GM11168 (cell line): ENCODE results near the gene PPM1A.

Experiments
- in situ Hi-C: fragments of 300-500 bp; cut with MboI; formaldehyde crosslinking; loops from one replicate; pipeline ENCODE4 v1.12.0; 2022; ENCODE audit warnings: low sequenced_read_pairs; ENCODE audit not compliant: unreplicated experiment

Gene PPM1A

DNA sequence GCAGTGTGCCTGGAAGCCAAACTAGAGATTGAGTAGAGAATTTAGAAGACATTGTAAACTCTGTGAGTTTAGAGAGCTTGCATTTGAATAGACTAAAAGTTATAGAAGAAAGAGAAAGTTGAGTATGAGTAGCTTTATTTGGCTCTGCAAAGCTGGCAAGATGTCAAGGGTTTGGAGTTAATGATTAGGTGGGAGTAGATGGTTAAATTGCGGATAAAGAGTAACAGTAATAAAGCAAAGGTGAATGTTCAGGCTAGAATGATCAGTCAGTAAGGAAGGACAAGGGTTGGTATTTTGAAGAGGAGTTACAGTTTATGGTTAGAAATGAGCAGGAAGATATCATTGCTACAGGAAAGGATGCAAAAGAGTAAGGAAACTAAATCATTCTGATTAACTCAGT lies 5.2 kb downstream of the PPM1A start:
- in situ Hi-C loops = no loop called here

DNA sequence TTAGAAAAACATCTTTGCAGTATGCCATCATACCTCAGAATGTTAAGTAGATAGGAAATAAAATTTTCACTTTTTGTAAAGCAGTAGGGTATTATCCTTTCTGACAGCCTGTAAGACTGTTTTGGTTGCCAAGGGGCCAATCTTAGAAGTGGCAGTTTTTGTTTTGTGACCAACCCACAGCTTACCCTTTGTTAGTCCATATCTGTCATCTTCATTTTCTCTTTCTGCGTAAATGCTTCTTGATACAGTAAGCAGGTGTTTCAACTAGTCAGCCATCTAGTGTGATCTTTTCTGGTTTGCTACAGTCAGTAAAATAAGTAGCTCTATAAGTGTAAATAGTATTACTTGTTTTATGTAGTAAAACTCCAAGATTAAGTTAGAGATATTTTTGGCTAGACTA lies 8.8 kb downstream of the PPM1A start:
- in situ Hi-C loops = no loop called here

DNA sequence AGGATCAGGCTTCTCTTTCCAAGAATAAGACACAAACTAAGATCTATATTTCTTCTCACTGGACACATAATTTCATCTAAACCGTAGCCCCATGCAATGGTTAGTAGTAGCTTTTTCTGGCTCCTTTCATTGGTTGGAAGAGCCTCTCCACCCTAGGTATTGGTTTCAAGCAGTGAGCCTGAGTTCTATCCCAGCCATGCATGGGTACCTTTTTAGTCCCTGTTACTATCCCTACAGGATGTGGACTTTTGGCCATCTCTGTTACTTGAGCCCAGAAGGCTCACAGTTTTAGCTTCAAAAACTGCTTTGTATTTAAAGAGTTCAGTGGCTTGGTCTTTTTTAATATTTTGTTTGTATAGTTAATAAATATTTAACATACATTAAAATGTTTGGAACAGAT lies 16.1 kb downstream of the PPM1A start:
- in situ Hi-C loops = no loop called here

DNA sequence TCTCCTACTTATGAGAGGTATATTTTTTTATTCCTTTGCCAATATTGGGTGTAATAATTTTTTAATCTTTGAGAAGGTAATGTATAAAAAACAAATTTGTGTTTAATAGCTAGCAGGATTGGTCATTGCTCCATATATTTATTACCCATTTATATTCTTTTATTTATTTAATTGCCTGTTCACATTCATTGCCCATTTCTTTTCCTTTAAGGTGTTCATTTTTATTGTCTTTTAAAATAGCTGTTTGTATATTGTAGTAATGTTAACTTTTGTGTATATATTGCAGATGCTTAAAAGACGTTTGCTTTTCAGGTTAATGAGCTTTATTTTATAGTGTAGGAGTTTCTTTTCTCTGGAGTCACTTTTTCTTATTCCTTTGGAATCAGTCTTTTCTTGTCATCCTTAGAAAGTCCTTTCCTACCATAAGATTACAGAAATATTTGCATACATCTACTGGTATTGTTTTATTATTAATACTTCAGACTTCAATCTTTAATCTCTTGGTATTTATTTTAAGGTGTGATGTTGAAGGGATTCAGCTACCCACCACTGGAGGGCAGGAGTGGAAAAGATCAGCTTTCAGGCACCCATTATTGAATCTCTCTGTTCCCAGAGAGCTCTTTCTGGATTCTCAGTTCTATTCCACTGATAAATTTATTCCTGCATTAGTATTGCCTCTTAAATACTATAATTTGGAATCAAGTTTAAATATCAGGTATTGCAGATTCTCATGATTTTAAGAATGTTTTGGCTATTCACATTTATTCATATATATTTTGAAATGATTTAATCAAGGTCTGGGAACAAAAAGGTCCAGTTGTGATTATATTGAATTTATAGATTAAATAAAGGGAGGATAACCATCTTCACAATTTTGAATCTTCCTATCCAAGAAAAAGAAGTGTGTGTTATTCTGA lies 17.3 kb downstream of the PPM1A start:
- in situ Hi-C loops = no loop called here

DNA sequence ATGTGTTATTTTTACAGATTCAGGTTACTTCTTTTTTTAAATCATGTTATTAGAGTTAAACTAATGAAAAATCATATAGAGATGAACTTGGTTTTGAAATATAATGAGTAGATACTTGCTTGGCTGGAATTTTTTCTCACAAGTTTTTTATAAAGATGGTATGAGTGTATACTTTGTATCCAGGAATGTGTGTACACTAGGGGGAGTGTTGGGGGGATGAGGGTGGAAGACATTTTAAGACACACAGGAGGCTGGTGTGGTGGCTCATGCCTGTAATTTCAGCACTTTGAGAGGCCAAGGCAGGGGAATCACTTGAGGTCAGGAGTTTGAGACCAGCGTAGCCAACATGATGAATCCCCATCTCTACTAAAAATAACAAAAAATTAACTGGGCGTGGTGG lies 23.2 kb downstream of the PPM1A start:
- in situ Hi-C loops = no loop called here

DNA sequence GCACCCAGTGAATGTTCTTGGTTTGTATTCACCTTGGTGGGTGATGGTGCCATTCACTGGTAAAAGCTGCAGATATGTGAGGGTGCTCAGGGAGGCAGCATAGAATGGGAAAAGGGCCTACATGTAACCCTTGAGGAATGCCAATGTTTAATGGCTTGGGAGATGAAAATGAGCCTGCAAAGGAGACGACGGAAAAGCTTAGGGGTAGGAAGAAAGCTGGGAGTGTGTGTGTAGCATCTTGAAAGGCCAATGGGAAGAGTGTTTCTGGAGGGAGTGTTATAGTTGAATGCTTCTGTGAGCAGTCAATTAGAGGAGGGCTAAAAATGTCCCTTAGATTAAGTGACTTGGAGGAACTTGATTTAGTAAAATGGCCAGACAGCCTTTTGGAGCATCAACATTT lies 24.9 kb downstream of the PPM1A start:
- in situ Hi-C loops = no loop called here

DNA sequence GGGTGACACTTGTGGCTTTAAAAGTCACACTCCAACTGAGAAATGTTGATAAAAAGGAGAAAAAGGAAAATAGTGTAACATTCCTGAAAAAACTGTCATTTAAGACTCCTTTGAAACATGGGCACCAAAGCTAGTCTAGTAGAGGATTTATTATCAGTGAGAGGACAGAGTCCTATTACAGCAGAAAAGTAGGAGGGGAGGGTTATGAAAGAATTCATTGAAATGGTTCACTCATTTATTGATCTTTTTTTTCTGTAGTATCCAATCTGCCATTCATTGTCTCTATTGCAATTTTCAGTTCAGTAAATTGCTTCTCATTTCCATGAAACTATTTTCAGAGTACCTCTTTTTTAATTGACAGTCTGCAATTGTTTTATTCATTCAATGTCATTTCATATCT lies 25.4 kb downstream of the PPM1A start:
- in situ Hi-C loops = no loop called here

DNA sequence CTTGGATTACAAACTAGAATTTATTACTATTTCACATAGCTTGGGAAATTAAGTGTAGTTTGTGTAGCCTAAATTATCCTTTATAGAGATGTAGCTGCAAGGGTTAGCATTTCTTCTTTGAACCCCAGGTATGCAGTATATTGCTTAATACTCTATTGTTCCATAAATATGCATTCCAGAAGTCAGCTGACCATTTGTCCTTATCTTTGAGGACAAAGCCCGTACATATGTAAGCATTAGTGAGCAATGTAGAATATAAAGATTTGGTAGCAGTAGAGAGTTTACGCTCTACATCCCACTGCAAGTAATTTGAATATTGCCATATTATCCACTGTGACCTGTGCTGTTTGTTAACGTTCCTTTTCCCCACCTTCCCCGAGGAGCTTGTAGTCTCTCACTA lies 26.9 kb downstream of the PPM1A start:
- in situ Hi-C loops = no loop called here

DNA sequence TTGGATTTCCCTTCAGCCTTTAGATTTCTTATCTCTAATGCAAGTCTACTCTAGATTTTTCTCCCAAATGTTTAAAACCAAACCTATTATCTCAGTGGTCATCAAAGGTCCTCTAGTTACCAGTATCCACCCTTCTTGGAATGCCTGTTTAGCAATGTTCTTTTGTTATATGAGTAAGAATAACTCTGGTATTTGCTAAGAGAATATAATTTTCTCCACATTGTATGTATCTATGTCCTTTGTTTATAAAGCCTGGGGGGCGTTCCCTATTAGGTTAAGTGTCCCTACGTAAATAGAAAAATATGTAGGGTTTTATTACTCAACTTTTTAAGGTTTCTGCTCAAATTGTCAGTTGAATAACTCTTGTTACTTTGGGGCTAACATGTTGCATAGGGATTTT lies 27.3 kb downstream of the PPM1A start:
- in situ Hi-C loops = no loop called here

DNA sequence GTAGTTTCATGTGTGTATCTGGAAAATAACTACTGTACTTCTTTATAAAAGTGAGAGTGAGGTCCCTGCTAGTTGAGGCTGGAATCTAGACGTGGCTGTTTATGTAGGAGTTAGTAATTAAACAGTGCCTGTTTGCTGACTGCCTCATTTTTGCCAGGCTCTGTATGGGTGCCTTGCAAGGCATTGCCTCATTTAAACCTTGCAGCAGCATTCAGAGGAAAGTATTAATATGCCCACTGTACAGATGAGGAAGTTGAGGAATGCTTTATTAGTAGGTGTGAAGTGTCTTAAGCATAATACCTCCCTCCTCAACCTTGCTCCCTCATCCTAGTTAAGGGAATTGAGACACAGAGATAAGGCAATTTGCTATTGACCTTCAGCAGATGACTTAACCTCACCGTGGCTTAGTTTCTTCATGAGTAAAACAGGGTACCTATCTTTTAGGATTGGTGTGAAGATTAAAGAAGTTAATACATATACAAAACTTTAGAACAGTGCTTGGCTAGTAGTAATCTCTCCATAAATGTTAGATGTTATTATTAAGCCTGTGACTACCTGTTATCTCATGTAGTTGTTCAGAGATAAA lies 28.7 kb downstream of the PPM1A start:
- in situ Hi-C loops = no loop called here

DNA sequence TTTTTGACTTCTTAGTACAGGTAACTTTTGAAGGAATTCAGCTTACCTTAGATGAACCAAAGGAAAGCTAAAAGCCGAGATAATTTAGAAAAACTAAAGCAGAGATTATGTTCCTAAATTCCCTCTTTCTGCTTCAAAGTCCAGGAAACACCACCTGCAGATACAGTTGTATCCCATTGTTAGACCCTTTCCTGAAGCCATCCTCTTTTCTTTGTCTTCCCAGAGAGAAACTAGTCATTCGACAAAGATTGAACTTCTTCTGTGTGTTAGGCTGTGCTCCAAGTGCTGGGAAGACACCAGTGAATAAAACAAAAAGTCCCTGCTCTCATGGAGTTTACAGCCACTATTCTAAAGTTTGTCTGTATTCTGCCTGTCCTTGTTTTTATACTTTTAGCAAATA lies 29.3 kb downstream of the PPM1A start:
- in situ Hi-C loops = no loop called here

DNA sequence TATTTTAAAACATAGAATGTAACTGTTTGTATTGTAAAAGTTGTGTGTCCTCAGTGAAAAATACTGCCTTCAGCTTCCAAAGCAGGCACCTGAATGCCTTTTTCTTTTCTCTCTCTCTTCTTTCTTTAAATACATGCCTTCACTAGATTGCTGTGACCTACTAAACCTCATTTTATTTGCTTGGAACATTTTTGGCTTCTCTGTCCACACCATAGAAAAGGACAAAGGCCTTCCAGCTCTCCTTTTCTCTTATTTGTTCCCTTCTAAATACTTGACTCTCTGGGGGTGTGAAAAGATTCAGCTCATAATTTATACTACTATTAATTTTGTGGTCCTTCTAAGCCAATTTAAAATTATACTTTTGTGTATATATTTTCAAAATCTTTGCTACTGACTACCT lies 38.4 kb downstream of the PPM1A start:
- in situ Hi-C loops = no loop called here

DNA sequence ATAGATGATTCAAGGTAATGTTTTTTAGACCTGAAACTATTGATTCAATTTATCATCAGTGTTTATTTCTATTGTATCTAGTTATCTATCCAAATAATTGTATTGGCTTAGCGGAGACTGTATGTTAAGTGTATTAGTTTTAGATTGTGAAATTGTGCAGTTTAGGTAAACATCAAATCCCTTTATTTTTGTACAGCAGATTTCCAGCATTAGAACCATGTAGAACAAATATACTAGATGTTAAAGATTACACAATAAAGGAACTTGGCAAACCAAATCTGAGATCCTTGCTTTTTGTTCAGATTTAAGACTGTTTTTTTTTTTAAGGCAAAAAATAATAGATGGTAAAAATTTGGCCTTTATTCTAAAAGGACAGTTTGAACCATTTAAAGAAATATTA lies 39.3 kb downstream of the PPM1A start:
- in situ Hi-C loops = no loop called here

DNA sequence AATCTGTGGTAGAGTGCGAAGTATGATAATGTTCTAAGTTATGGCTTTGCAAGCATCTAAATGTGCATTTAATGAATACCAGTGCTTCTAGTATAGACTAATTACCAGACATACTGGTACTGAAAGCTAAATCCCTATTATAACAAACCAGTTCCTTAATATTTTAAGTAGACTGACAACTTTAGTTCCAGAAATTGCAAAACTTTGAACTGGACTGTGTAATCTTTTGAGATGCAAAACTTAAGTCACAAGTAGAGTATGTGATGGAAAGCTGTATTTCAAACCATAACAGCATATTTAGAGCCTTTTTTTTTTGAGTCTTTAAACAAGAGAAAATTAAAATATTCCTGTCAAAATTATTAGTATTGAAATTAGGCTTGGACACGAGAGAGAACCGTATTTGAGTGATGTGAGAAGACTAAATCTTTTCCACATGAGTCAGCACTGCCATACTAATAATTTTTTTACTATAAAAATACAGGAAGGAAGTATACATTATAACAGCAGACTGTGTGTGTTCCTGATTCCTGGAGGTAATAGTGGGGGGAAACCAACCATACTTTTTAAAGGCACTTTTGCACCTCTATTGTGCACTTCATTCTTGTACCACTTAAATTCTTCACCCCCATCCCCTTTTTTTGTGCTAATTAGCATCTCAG lies 45.5 kb downstream of the PPM1A start:
- in situ Hi-C loops = no loop called here

DNA sequence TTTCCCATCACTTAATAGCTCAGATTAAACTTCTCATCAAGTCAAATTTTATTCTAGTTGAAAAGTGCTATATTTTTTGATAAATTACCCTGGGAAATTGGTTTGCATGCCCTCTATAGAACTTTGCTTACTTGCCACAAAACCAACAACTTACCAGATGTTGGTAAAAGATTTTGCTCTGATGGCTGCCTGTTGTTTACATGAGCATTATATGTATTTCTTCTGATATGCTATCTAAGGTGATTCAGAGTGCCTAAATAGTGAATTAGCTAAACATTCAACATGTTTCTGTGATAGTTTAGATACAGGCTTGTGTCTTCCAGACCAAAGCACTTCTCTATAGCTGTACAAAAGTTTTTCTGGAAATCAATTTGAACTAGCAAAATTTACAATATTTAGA lies 51.0 kb downstream of the PPM1A start:
- in situ Hi-C loops = no loop called here

DNA sequence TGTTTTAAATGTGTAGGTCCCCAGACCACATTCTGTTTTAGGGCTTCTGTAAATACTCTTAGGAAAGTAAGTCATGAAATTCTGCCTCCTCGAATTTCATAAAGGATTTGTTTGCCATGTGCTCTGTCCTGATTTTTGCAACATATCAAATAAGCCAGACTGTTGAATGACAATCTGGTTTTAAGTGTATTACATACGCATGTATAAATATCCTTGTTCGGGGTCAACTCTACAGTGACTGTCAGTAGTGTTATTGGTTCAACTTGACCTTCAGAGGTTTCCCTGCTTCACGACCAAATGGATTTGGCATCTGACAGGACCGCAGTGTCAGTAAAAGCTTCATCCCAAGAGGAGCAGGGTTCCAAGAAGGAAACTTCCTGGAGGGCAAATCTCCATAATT lies 52.7 kb downstream of the PPM1A start:
- in situ Hi-C loops = no loop called here

DNA sequence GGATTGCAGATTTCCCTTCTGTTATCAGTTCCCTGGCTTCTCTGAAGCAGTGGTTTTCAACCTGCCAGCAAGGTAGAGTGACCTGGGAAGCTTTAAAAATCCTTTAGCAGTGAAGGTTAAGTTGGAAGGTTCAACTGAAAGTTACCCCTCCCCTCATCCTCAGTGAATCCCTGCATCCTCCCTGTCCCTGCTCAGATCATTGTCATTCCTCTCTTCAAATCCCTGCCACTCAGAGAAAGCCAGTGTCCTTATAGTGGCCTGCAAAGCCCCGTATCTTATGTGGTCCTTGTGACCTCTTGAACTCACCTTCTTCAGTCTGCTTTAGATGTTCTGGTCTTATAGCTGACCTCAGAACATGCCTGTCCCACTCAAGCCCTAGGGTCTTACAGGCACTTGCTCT lies 53.6 kb downstream of the PPM1A start:
- in situ Hi-C loops = no loop called here

DNA sequence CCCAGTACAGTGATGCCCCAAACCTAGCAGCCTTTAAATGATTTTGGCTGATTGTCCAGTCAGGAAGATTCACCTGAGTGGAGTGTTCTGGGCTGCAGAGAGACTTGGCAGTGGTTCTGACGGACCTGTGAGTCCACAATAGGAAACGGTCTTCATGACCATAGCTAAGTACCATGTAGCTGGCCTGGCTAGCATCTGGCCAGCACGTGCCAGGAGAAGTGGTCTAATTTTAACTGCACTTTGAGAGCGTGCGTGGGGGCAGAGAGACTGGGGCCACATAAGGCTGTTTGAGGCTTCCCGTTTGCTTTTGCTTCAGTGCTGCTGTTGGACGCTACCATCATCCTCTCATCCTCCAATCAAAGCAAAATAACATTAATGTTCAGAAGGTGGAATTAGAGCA lies 54.7 kb downstream of the PPM1A start:
- in situ Hi-C loops = no loop called here

DNA sequence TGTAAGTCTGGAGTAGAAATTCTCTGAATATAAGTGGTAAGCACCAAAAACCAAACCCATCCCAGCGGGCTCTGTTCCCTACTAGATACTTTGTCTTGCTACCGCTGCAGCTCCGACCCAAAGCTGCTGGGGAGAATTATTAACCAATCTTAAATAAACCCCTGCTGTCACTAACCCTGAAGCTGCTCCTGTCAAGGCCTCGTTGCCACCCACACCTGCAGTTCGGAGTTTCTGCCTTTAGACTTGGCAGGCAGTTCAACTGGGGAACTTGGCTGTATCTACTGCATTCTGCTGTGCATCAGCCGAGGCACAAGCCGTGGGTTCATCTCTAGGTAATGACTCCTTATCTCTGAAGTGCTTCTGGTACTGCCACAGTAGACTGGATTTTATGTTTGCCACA lies 55.5 kb downstream of the PPM1A start:
- in situ Hi-C loops = no loop called here

DNA sequence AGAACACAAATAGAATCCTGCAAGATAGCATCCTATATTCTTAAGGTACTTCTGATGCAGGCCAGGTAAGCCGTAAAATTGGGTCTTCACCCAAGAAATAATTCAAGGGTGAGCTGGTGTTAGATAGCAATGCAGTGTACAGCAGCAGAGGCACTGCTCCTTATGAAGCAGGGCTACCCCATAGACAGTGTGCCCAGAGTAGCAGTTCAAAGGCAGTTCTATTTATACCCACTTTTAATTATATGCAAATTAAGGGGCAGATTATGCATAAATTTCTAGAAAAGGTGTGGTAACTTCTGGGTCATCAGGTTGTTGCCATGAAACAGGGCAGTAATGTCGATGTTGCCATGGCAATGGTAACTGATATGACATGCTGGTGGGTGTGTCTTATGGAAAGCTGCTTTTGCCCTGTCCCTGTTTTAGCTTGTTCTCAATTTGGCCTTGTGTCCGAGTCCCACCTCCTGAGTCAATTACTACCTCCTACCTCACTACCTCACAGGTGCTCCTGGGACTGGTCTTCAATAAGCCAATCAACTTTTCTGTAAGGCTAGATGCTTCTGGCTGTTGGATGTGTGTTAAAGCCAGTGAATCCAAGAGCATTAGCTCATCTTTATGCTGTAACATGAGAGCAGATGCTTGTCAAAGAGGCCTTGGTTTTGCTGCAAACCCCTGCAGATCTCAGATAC lies 61.0 kb downstream of the PPM1A start:
- in situ Hi-C loops = no loop called here

DNA sequence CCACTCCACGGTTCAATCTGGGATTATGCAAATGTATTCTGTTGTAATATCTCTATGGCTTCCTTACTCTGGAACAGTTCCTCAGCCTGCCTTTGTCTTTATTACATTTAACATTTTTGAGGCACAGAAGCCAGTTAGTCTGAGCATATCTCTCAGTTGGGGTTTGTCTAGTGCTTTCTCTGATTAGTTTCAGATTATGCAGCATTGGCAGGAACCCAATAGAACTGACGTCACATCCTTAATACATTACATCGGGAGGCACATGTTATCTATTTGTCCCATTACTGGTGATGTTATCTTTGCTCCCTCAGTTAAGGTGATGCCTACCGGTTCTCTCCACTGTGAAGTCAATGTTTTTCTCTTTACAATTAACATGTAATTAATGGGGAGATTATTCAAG lies 62.4 kb downstream of the PPM1A start:
- in situ Hi-C loops = no loop called here
